GM21723 (cell line): ENCODE results near the gene ALDH3B2.
"Not testable (repeated sequence)": the region's sequence is repeated elsewhere in the genome, so short reads cannot be mapped to it uniquely, and the experiment has no call there.

Experiments used
- ATAC-seq: cut with Tn5 transposase; IDR thresholded peaks from one replicate; pipeline ENCODE4 v1.9.1; 2021; ENCODE audit warnings: mild to moderate bottlenecking, moderate library complexity; ENCODE audit not compliant: unreplicated experiment

The ALDH3B2 gene

DNA sequence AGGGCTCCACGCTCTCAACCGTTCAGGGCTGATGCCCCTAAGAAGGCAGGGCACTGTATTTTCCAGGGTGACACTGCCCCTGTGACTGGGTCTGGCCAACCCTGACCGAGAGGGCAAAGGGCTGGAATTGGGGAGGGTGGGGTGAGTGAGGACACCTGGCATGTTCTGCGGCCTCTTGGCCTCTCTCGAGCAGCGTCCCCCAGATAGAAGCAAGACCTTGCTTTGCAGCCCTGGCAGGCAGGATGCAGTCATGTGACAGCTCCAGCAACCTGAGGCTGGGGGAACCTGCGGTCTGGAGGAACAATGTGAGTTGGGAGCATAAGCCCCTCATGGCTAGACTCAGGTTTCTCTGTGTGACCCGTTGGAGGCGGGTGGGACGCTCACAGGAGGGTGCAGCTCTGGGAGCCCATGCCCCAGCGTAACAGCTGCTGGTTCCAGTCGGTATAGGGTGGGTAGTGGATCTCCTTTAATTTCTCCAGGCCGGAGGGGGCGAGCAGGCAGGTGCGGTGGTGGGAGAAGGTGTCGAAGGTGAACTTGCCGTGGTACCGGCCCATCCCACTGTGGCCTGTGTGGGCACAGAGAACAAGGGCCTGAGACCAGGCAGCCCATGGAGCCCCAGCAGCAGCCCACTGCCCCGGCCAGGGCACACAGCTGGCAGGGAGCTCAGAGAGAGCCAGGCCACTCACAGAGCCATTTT lies 11.4 kb downstream of the ALDH3B2 start:
- no peak for ATAC-seq

DNA sequence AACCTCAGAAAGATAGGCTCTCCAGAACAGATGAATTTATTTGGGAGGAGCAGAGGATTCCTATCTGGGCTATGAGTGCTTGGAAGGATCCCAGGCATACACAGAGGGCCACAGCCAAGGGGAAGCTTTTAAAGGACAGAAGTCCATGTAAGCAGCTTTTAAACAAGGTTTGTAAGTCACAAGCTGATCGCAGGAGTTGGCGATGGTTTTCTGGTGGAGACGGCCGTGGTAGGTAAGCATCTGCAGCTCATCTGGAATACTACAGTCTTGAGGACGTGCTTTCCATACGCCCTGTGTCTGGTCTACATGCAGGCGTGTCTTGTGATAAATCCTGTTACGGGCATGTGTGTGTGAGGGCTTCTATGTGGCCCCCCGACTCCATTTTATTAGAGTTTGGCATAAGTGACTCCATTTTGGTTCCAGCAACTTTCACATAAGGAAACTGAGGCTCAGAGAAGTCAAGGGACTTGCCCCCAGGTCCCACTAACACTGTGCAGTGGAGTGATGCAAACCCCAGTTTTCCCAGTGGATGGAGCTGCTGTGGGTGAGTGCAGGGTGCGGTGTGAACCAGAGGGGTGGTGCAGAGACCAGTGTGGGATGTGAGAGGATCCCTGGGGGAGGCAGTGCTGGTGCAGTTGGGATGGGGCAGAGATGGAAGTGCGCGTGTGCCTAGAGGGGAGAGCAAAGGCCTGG lies 12.1 kb downstream of the ALDH3B2 start:
- ATAC-seq: no peak

DNA sequence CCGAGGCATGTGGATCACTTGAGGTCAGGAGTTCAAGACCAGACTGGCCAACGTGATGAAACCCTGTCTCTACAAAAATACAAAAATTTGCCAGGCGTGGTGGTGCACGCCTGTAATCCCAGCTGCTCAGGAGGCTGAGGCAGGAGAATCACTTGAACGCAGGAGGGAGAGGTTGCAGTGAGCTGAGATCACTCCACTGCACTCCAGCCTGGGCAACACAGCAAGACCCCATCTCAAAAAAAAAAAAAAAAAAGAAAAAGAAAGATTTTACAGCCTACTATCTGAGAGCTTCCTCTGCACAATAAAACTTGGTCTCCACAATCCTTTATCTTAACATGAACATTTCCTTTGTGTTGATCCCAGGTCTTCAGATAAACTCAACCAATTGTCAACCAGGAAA lies 13.7 kb downstream of the ALDH3B2 start:
- not testable (repeated sequence) for ATAC-seq

- ATAC-seq: not testable (repeated sequence)
Measured at GRCh38 chr11:67659651-67660165, 14.7 kb downstream of the ALDH3B2 start.

GRCh38 chr11:67657300-67657699 lies 17.1 kb downstream of the ALDH3B2 start:
- ATAC-seq: no peak

DNA sequence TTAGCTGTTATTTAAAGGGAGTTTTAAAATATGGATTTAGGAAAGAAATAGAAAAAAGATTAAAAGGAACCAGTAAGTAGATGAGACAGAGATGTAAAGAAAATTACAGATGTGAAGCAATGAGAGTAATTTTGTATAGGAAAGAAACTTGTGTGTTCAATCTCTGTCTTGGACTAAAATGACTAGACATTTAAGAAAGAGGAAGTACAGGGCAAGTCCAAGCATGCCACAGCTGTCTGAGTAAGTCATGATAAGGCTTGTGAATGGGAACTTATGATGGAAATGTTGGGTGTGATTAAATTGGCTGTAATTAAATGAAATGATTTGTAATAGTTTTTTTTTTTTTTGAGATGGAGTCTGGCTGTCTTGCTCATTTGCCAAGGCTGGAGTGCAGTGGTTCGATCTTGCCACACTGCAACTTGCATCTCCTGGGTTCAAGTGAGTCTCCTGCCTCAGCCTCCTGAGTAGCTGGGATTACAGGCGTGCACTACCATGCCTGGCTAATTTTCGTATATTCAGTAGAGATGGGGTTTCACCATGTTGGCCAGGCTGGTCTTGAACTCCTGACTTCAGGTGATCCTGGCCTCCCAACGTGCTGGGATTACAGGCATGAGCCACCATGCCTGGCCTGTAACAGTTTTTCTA lies 18.0 kb downstream of the ALDH3B2 start:
- ATAC-seq: no peak

GRCh38 chr11:67654225-67654624 lies 20.2 kb downstream of the ALDH3B2 start:
- no peak for ATAC-seq

- no peak for ATAC-seq
Measured at GRCh38 chr11:67652965-67653845, 21.2 kb downstream of the ALDH3B2 start.

DNA sequence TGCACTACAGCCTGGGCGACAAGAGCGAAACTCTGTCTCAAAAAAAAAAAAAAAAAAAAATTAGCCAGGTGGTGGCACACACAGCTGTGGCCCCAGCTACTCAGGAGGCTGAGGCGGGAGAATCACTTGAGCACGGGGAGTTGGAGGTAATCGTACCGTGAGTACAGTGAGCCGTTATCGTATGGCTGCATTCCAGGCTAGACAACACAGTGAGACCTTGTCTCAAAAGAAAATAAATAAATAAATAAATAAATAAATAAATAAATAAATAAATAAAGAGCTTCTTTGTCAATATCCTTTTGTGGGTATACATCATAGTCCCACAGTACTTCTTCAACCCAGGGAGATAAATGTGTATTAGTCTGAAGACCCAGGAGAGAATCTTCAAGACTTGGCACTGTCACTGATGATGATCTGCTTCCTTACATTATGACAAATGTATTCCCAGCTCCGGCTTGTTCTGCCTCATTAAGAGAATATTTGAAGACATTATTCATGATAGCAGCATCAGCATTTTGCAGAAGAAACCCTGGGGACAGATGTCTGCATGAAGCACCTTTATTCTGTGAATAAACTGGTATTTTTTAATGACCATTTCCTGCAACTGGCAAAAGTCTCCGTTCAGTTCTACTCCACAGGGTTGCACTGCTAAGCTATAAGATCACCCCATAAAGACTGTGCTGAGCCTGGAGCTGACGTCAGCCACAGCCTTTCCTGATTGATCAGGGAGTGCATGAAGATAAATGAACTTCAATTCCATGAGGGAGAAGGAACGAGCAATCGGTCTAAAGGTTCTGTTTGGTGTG lies 22.2 kb downstream of the ALDH3B2 start:
- ATAC-seq: no peak

GRCh38 chr11:67649634-67650510 lies 24.6 kb downstream of the ALDH3B2 start:
- no peak for ATAC-seq

GRCh38 chr11:67648796-67649613 lies 25.4 kb downstream of the ALDH3B2 start:
- no peak for ATAC-seq

GRCh38 chr11:67648140-67648795 lies 26.2 kb downstream of the ALDH3B2 start:
- no peak for ATAC-seq

DNA sequence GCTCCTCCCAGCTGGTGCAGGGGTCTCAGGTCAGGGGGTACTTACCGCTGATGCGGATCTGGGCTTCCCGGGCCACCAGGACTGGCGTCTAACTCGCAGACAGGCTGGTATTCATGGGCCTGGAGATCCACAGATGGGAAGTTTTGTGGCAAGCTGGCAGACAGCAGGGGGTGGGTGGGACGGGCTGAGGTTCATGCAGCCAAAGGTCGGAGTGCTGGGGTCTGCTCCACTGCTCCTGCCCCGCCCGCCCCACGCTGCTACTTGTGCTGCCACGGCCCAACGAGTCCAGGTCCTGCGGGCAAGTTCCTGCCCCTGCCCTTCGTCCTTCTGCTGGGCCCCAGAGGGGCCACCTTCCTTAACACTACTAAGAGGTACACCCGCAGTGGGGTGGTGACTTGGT lies 27.0 kb downstream of the ALDH3B2 start:
- ATAC-seq: no peak

GRCh38 chr11:67646535-67647336 lies 27.7 kb downstream of the ALDH3B2 start:
- no peak for ATAC-seq

DNA sequence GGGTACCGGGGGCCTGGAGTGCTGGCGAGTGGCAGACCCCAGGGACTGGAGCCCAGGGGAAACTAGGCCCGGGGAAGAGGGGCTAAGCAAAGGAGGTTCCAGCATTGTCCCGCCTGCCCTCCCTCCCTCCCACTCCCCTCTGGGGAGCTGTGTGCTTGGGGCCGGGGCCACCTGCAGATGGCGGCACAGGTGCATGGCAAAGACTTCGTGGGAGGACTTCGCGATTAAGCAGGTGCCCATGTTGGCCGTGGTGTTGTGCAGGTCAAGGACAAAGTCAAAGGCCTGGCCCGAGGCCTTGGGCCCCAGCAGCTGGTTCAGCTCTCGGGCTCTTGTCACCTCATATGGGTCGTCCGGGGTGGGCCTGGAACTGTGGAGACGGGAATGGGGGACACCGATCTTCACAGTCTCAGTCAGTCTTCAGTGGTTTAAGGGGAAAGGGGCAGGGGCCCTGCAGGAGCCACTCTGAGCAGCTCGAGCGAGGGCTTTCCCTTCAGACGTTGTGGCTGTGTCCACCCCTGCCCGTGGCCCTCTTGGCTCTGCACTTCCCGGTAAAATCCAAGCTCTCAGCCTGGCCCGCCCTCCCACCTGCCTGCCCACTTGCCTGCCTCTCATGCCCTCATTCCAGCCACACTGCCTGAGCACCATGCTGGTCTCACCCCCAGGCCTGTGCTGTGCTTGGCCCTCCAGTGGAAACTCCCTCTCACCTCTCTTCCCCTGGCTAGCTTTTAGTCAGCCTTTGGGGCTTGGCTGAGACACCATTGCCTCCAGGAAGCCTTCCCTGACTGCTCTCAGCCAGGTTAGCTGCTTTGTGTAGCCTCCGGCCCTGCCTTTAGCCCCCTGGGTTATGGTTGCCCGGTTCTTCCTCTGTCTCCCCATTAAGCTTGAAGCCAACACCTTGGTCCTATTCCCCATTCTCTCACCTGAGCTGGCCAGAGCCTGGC lies 28.6 kb downstream of the ALDH3B2 start:
- no peak for ATAC-seq
